Ecto neural progenitor cell (in vitro differentiated cells): ENCODE results near the gene TM4SF20.
"Not testable (repeated sequence)": the region's sequence is repeated elsewhere in the genome, so short reads cannot be mapped to it uniquely, and the experiment has no call there.

ENCODE experiments used
- DNase-seq: peaks from one replicate; pipeline ENCODE4 v3.0.0-alpha.2; 2018; ENCODE audit warnings: low spot score

Gene TM4SF20

GRCh38 chr2:227398684-227399670 is 19.9 kb upstream of the TM4SF20 start:
- no peak for DNase-seq

GRCh38 chr2:227397562-227397961 is 18.5 kb upstream of the TM4SF20 start:
- DNase-seq: no peak

- DNase-seq: no peak
Observed at GRCh38 chr2:227395556-227395955, 16.4 kb upstream of the TM4SF20 start.

GRCh38 chr2:227394401-227394800 is 15.3 kb upstream of the TM4SF20 start:
- no peak for DNase-seq

GRCh38 chr2:227390468-227391256 is 11.6 kb upstream of the TM4SF20 start:
- no peak for DNase-seq

GRCh38 chr2:227389661-227390060 is 10.6 kb upstream of the TM4SF20 start:
- DNase-seq: no peak

GRCh38 chr2:227389231-227389630 is 10.1 kb upstream of the TM4SF20 start:
- DNase-seq: no peak

GRCh38 chr2:227388537-227389011 is 9.5 kb upstream of the TM4SF20 start:
- DNase-seq: no peak

GRCh38 chr2:227387583-227387982 is 8.5 kb upstream of the TM4SF20 start, which contains the start of gene SCYGR1:
Gene SCYGR1, minus strand, starts transcription at chr2:227387949. Its CDS starts 0 bp downstream, at chr2:227387949.
- not testable (repeated sequence) for DNase-seq

GRCh38 chr2:227386630-227387029 is 7.5 kb upstream of the TM4SF20 start:
- no peak for DNase-seq

- no peak for DNase-seq
Observed at GRCh38 chr2:227383686-227384085, 4.6 kb upstream of the TM4SF20 start.

- not testable (repeated sequence) for DNase-seq
Observed at GRCh38 chr2:227382241-227382835, 3.2 kb upstream of the TM4SF20 start.

GRCh38 chr2:227378371-227378782 is 729 bp downstream of the TM4SF20 start:
- no peak for DNase-seq

GRCh38 chr2:227377467-227378351 is 1.4 kb downstream of the TM4SF20 start:
- no peak for DNase-seq

- no peak for DNase-seq
Observed at GRCh38 chr2:227376656-227377396, 2.3 kb downstream of the TM4SF20 start.

GRCh38 chr2:227374158-227374557 is 4.9 kb downstream of the TM4SF20 start:
- DNase-seq: no peak

GRCh38 chr2:227373389-227373788 is 5.7 kb downstream of the TM4SF20 start:
- DNase-seq: no peak

GRCh38 chr2:227370791-227371312 is 8.3 kb downstream of the TM4SF20 start:
- DNase-seq: no peak

GRCh38 chr2:227370092-227370491 is 9.0 kb downstream of the TM4SF20 start:
- DNase-seq: no peak

- DNase-seq: no peak
Observed at GRCh38 chr2:227368574-227368973, 10.5 kb downstream of the TM4SF20 start.
